K562 (cell line): ENCODE results near the gene CD320. TPM values are rescaled to one million over a fixed set of nuclear protein-coding genes. Genes with fewer than 3 reads are reported as not detected.

Source experiments
- E2F8 ChIP-seq: fragments of 450-650 bp; IDR thresholded peaks from 2 replicates; pipeline ENCODE4 v1.7.1; 2018; ENCODE audit warnings: mild to moderate bottlenecking, low read depth; ENCODE audit not compliant: partially characterized antibody
- FOXJ2 ChIP-seq: fragments of 200-800 bp; sonication (Bioruptor generic); IDR thresholded peaks from 2 replicates; pipeline ENCODE4 v1.6.1; 2016; ENCODE audit warnings: missing genetic modification characterization, missing compliant biosample characterization
- GTF2E2 ChIP-seq: fragments of 200-800 bp; sonication (Bioruptor generic); IDR thresholded peaks from 2 replicates; pipeline ENCODE4 v1.6.1; 2016; ENCODE audit warnings: missing genetic modification characterization, missing compliant biosample characterization
- HDAC1 ChIP-seq, 2 experiments: fragments of 450-650 bp; IDR thresholded peaks; 2 replicates each; pipeline ENCODE4 v1.6.1; 2016 to 2017; ENCODE audit warnings: inconsistent platforms in 1 of 2, mild to moderate bottlenecking in 1 of 2, moderate library complexity in 1 of 2
- HIVEP1 ChIP-seq: fragments of 250-450 bp; sonication (Bioruptor Pico); IDR thresholded peaks from 2 replicates; pipeline ENCODE4 v1.4.0; 2020; ENCODE audit warnings: mild to moderate bottlenecking
- HOXB6 ChIP-seq: fragments of 250-450 bp; sonication (Bioruptor Pico); IDR thresholded peaks from 2 replicates; pipeline ENCODE4 v1.5.1; 2022; ENCODE audit warnings: mild to moderate bottlenecking, borderline replicate concordance
- IRF2 ChIP-seq: sonication (generic); formaldehyde crosslinking; IDR thresholded peaks from 2 replicates; pipeline ENCODE4 v1.8.1; 2022; ENCODE audit warnings: mild to moderate bottlenecking, missing genetic modification reagents
- OTX1 ChIP-seq: fragments of 450-650 bp; formaldehyde crosslinking; IDR thresholded peaks from 2 replicates; pipeline ENCODE4 v1.4.0; 2022; ENCODE audit warnings: mild to moderate bottlenecking
- RBM34 ChIP-seq: fragments of 200-400 bp; formaldehyde crosslinking; IDR thresholded peaks from 2 replicates; pipeline ENCODE4 v1.6.1; 2018; ENCODE audit warnings: low read length, borderline replicate concordance; ENCODE audit not compliant: insufficient read depth
- SLC30A9 ChIP-seq: fragments of 250-450 bp; sonication (Bioruptor Pico); IDR thresholded peaks from 2 replicates; pipeline ENCODE4 v1.8.0; 2022; ENCODE audit warnings: mild to moderate bottlenecking, moderate library complexity
- SNAPC5 ChIP-seq: fragments of 250-450 bp; sonication (Bioruptor Pico); IDR thresholded peaks from 2 replicates; pipeline ENCODE4 v1.8.0; 2021; ENCODE audit warnings: moderate library complexity, mild to moderate bottlenecking, inconsistent platforms
- SRSF9 ChIP-seq: fragments of 200-400 bp; formaldehyde crosslinking; IDR thresholded peaks from 2 replicates; pipeline ENCODE4 v1.6.1; 2017; ENCODE audit warnings: low read depth, low read length, borderline replicate concordance
- STAT5B ChIP-seq: fragments of 250-450 bp; sonication (Bioruptor Pico); IDR thresholded peaks from 2 replicates; pipeline ENCODE4 v1.8.0; 2021; ENCODE audit warnings: mild to moderate bottlenecking, inconsistent platforms
- ZNF41 ChIP-seq: fragments of 250-450 bp; sonication (Bioruptor Pico); conservative IDR thresholded peaks from 2 replicates; pipeline ENCODE4 v1.4.0; 2020; ENCODE audit warnings: mild to moderate bottlenecking
- ZNF512 ChIP-seq: IDR thresholded peaks from 2 replicates; pipeline ENCODE4 v1.6.1; 2016; ENCODE audit warnings: missing genetic modification characterization, missing compliant biosample characterization
- polyA plus RNA-seq, 8 experiments: library from polyadenylated mRNA; depleted of rRNA in 4 of 8; stranded (reverse) in 5 of 8; unstranded in 3 of 8; fragments of >200 nt; fragmentation: Nextera tagmentation in 2 of 8; fragmentation: Illumina TruSeq in 1 of 8; extraction: Ambion mirVana in 2 of 8; extraction: Trizol in 1 of 8; gene quantifications; 2 replicates each; pipeline versions ENCODE4 v1.2.1 to v1.2.3, GENCODE V29; 2011 to 2014; ENCODE audit warnings: inconsistent platforms in 1 of 8, missing spikeins in 1 of 8
- total RNA-seq, 7 experiments: library from RNA; depleted of rRNA in 6 of 7; stranded (reverse); fragments of >200 nt in 6 of 7; fragmentation: Illumina TruSeq in 2 of 7; extraction: Trizol in 2 of 7; gene quantifications; 2 replicates each; pipeline versions ENCODE4 v1.2.1 to v1.2.3, GENCODE V29; 2011 to 2021; ENCODE audit warnings: low replicate concordance in 1 of 7
- TF ChIP-seq, protein P1 (sequence below): fragments of 450-650 bp; IDR thresholded peaks from 2 replicates; pipeline ENCODE4 v1.6.1; 2016
- TF ChIP-seq, protein P2 (sequence below): sonication (generic); formaldehyde crosslinking; IDR thresholded peaks from 2 replicates; pipeline ENCODE4 v1.8.0; 2022; ENCODE audit warnings: missing genetic modification reagents, mild to moderate bottlenecking, borderline replicate concordance
- TF ChIP-seq, protein P3 (sequence below): fragments of 450-650 bp; formaldehyde crosslinking; IDR thresholded peaks from 2 replicates; pipeline ENCODE4 v1.4.0; 2020; ENCODE audit warnings: mild to moderate bottlenecking

Gene CD320
- total and polyA plus RNA-seq, 9 of the 15 experiments (the other 6 are each of a cell fraction or from before 2014, with no cell fraction given): 0.45 to 94.5 (median 34.4) TPM

DNA sequence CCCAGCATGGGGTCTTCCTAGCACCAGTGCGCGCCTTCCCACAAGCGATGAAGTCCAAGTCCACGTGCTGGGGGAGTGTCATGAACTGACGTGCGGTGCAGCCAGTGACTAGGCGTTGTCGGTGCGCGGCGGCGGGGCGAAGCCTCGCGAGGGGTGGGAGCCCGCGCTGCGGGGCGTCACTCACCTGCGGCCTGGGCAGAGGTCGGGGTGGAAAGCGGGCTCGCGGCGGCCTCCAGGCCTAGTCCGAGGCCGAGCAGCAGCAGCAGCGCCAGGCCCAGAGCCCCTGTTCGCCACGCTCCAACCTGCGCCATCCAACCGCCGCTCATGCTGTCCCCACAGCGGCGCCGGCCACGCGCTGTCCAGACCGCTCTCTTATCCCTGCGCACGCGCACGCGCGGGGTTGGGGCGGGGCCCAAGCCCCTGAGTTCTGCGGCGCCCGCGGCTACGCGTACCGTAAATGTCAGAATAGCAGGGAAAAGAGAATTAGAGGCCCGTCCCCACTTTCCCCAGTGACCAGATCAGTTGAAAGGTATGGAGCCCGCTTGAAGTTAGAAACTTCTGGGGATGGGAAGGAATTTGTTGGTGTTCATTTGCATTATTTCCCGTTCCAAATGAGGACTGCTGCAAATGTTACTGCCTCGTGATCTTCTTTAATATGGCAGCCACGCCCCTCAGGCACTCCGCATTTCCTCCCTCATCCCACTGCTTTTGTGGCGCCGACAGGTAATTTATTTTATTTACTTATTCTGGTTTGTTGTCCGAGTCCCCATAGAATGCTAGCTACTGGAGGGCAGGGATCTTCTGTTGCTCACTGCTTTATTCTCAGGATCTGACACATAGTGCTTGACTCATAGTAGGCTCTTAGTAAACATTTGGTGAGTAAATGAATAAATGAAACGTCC is at the start of gene CD320 (continued):
- TF ChIP-seq HOXB6 (CRISPR knock-in tag) (no peak; the same call in 1 of the 2 replicates), SRSF9 (no peak), HIVEP1 (CRISPR knock-in tag) (peak; percentile 46; the same call in 1 of the 2 replicates), OTX1 (CRISPR knock-in tag) (0 out of 2 replicates have a peak, but pooled peaks have one; percentile 19), ZNF512 (tag) (no peak), ZNF41 (0 out of 2 replicates have a peak, but pooled peaks have one; percentile 50), SLC30A9 (no peak), E2F8 (peak; percentile 74), STAT5B (CRISPR knock-in tag) (no peak), IRF2 (no peak), GTF2E2 (tag) (no peak), FOXJ2 (tag) (no peak), HDAC1 (IDR thresholded peaks at IDR 0.05) (peak in 1 of 2 experiments; percentile 96; a peak in 2 of 4 replicates), RBM34 (no peak), SNAPC5 (CRISPR knock-in tag) (no peak)
- TF ChIP-seq, protein P1, sequence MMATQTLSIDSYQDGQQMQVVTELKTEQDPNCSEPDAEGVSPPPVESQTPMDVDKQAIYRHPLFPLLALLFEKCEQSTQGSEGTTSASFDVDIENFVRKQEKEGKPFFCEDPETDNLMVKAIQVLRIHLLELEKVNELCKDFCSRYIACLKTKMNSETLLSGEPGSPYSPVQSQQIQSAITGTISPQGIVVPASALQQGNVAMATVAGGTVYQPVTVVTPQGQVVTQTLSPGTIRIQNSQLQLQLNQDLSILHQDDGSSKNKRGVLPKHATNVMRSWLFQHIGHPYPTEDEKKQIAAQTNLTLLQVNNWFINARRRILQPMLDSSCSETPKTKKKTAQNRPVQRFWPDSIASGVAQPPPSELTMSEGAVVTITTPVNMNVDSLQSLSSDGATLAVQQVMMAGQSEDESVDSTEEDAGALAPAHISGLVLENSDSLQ: peak; percentile 98
- TF ChIP-seq, protein P2, sequence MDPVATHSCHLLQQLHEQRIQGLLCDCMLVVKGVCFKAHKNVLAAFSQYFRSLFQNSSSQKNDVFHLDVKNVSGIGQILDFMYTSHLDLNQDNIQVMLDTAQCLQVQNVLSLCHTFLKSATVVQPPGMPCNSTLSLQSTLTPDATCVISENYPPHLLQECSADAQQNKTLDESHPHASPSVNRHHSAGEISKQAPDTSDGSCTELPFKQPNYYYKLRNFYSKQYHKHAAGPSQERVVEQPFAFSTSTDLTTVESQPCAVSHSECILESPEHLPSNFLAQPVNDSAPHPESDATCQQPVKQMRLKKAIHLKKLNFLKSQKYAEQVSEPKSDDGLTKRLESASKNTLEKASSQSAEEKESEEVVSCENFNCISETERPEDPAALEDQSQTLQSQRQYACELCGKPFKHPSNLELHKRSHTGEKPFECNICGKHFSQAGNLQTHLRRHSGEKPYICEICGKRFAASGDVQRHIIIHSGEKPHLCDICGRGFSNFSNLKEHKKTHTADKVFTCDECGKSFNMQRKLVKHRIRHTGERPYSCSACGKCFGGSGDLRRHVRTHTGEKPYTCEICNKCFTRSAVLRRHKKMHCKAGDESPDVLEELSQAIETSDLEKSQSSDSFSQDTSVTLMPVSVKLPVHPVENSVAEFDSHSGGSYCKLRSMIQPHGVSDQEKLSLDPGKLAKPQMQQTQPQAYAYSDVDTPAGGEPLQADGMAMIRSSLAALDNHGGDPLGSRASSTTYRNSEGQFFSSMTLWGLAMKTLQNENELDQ: no peak
- TF ChIP-seq, protein P3, sequence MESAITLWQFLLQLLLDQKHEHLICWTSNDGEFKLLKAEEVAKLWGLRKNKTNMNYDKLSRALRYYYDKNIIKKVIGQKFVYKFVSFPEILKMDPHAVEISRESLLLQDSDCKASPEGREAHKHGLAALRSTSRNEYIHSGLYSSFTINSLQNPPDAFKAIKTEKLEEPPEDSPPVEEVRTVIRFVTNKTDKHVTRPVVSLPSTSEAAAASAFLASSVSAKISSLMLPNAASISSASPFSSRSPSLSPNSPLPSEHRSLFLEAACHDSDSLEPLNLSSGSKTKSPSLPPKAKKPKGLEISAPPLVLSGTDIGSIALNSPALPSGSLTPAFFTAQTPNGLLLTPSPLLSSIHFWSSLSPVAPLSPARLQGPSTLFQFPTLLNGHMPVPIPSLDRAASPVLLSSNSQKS (CRISPR knock-in tag): 0 out of 2 replicates have a peak, but pooled peaks have one; percentile 17
